Lung (tissue), 12 donors: ENCODE data around the gene CCDC85C. TPM values are rescaled to one million over a fixed set of nuclear protein-coding genes. Genes with fewer than 3 reads are reported as not detected.

Experiments used
- ATAC-seq: fragments of 200-7000 bp; cut with Tn5 transposase; one replicate; pipeline ENCODE4 v1.9.1; 2020; ENCODE audit warnings: moderate number of reproducible peaks; ENCODE audit not compliant: insufficient read depth, low FRiP score
- DNase-seq, 3 donors: peaks; one replicate each; pipeline ENCODE4 v3.0.0-alpha.2; 2013 to 2017
- H3K27ac ChIP-seq, 2 donors: one replicate each; pipeline ENCODE4 v1.5.1; 2013; ENCODE audit warnings: mild to moderate bottlenecking in 2 of 2, moderate library complexity in 2 of 2, control low read depth in 1 of 2, inconsistent platforms in 1 of 2, low read depth in 1 of 2, low read length in 1 of 2
- H3K27me3 ChIP-seq, 3 donors: one replicate each; pipeline ENCODE4 v1.5.1; 2013; ENCODE audit warnings: low read length in 2 of 3; ENCODE audit not compliant: control insufficient read depth in 3 of 3, insufficient read depth in 3 of 3
- H3K36me3 ChIP-seq, 4 donors: one replicate each; pipeline ENCODE4 v1.5.1; 2013; ENCODE audit warnings: low read length in 4 of 4, mild to moderate bottlenecking in 1 of 4, moderate library complexity in 1 of 4; ENCODE audit not compliant: control insufficient read depth in 4 of 4, insufficient read depth in 4 of 4
- H3K4me1 ChIP-seq, 5 donors: one replicate each; pipeline ENCODE4 v1.5.1; 2013; ENCODE audit warnings: low read length in 5 of 5, mild to moderate bottlenecking in 2 of 5, moderate library complexity in 1 of 5; ENCODE audit not compliant: control insufficient read depth in 5 of 5, insufficient read depth in 5 of 5
- H3K4me3 ChIP-seq: one replicate; pipeline ENCODE4 v1.5.1; 2013; ENCODE audit warnings: mild to moderate bottlenecking, control low read depth, moderate library complexity
- H3K9ac ChIP-seq, 2 donors: one replicate each; pipeline ENCODE4 v1.5.1; 2013; ENCODE audit warnings: low read length in 2 of 2, control low read depth in 1 of 2; ENCODE audit not compliant: insufficient read depth in 1 of 2
- H3K9me3 ChIP-seq, 4 donors: one replicate each; pipeline ENCODE4 v1.5.1; 2013; ENCODE audit warnings: low read length in 3 of 4, mild to moderate bottlenecking in 1 of 4, moderate library complexity in 1 of 4; ENCODE audit not compliant: control insufficient read depth in 4 of 4, insufficient read depth in 3 of 4
- CTCF ChIP-seq: IDR thresholded peaks from 2 replicates; pipeline ENCODE4 v1.5.1; 2012; ENCODE audit warnings: mild to moderate bottlenecking; ENCODE audit errors: control extremely low read depth, extremely low read depth
- WGBS, 2 donors: extraction: QIAGEN DNeasy Blood & Tissue Kit; methylation state at CpG; one replicate each; pipeline ENCODE4 v1.1.7; 2013; 5-methylcytosine and 5-hydroxymethylcytosine counted together
- polyA plus RNA-seq, 2 donors: library from polyadenylated mRNA; stranded (reverse); fragments of 200-250 nt; gene quantifications; one replicate each; pipeline ENCODE4 v1.2.1, GENCODE V29; 2013
- total RNA-seq, 2 donors: library from RNA; depleted of rRNA in 1 of 2; stranded (reverse); fragments of >200 nt in 1 of 2; gene quantifications; one replicate each; pipeline ENCODE4 v1.2.1, GENCODE V29; 2014 to 2021
- donor health status: control.
- donor health status: control.
- donor health status: Bipolar disorder and iron deficiency.
- donor health status: healthy.
- donor health status: DM: yes; HTN: yes; CAD: no.

The CCDC85C gene
- total and polyA plus RNA-seq, 4 donors: 2.8 to 19.8 (median 17.6) TPM

GRCh38 chr14:99649643-99650042, 45.6 kb upstream of the CCDC85C start:
- Histone ChIP-seq H3K27me3 (peaks cover 0 to 3% (median 0%) of the 10 kb centered on the region in 3 donors), H3K4me1 (peaks cover 0 to 11% (median 8%) of the 10 kb centered on the region in 5 donors), H3K9ac (no peak overlapping the region), H3K4me3 (no peak overlapping the region), H3K27ac (no peak overlapping the region), H3K36me3 (no peaks in the 10 kb centered on the region), H3K9me3 (peaks cover 0 to 3% (median 0%) of the 10 kb centered on the region in 4 donors)
- no peak for ATAC-seq
- 89 to 90% methylated on average over 8 of the region's 8 CpGs for WGBS, 2 donors
- DNase-seq: no peak
- TF ChIP-seq CTCF: no peak

GRCh38 chr14:99649219-99649618, 45.2 kb upstream of the CCDC85C start:
- no peak for ATAC-seq
- Histone ChIP-seq H3K4me1 (peaks cover 0 to 11% (median 8%) of the 10 kb centered on the region in 5 donors), H3K9me3 (peaks cover 0 to 3% (median 0%) of the 10 kb centered on the region in 4 donors), H3K27ac (no peak overlapping the region), H3K4me3 (no peak overlapping the region), H3K36me3 (no peaks in the 10 kb centered on the region), H3K9ac (no peak overlapping the region), H3K27me3 (peaks cover 0 to 3% (median 0%) of the 10 kb centered on the region in 3 donors)
- WGBS, 2 donors: 83 to 95% methylated on average over 8 of the region's 8 CpGs
- no peak for DNase-seq
- no peak for TF ChIP-seq CTCF

GRCh38 chr14:99648027-99648784, 44.2 kb upstream of the CCDC85C start:
- peaks cover 0 to 3% (median 0%) of the 10 kb centered on the region in 3 donors for H3K27me3 ChIP-seq
- H3K27ac ChIP-seq: no peak overlapping the region
- H3K9me3 ChIP-seq: peaks cover 0 to 3% (median 0%) of the 10 kb centered on the region in 4 donors
- H3K9ac ChIP-seq: no peak overlapping the region
- TF ChIP-seq CTCF: no peak
- H3K4me3 ChIP-seq: no peak overlapping the region
- ATAC-seq: no peak
- H3K36me3 ChIP-seq: no peaks in the 10 kb centered on the region
- H3K4me1 ChIP-seq: peaks cover 0 to 11% (median 8%) of the 10 kb centered on the region in 5 donors
- no peak for DNase-seq
- 85 to 88% methylated on average over 8 of the region's 8 CpGs for WGBS, 2 donors
